Breast epithelium (tissue), 4 donors: ENCODE results near the gene FARP1. TPM values are rescaled to one million over a fixed set of nuclear protein-coding genes. Genes with fewer than 3 reads are reported as not detected.

Source experiments
- DNase-seq, 2 donors: peaks; one replicate each; pipeline ENCODE4 v3.0.0-alpha.2; 2019; ENCODE audit warnings: low spot score in 2 of 2
- H3K27ac ChIP-seq, 2 donors: fragments of 200-600 bp; sonication (generic) in 1 of 2; one replicate each; pipeline ENCODE4 v1.5.1; 2016 to 2019; ENCODE audit warnings: mild to moderate bottlenecking in 1 of 2
- H3K27me3 ChIP-seq, 2 donors: fragments of 200-600 bp; sonication (generic) in 1 of 2; one replicate each; pipeline versions ENCODE4 v1.5.1 to v1.6.0; 2017 to 2019; ENCODE audit warnings: control low read depth in 1 of 2, mild to moderate bottlenecking in 1 of 2
- H3K36me3 ChIP-seq: fragments of 200-600 bp; one replicate; pipeline ENCODE4 v1.5.1; 2019
- H3K4me1 ChIP-seq, 2 donors: fragments of 200-600 bp; sonication (generic); one replicate each; pipeline ENCODE4 v1.5.1; 2016 to 2019; ENCODE audit warnings: control low read depth in 1 of 2
- H3K4me3 ChIP-seq, 3 donors: fragments of 200-600 bp; sonication (generic); 1 replicate in 2 of 3; 2 replicates in 1 of 3; pipeline ENCODE4 v1.5.1; 2016 to 2019; ENCODE audit warnings: mild to moderate bottlenecking in 3 of 3, moderate library complexity in 2 of 3
- H3K9me3 ChIP-seq, 2 donors: fragments of 200-600 bp; sonication (generic) in 1 of 2; one replicate each; pipeline ENCODE4 v1.5.1; 2016 to 2019; ENCODE audit warnings: control low read depth in 1 of 2
- CTCF ChIP-seq, 3 donors: fragments of 450-650 bp; IDR thresholded peaks; one replicate each; pipeline ENCODE4 v1.5.1; 2016 to 2017; ENCODE audit warnings: antibody characterized with exemption in 3 of 3, mild to moderate bottlenecking in 3 of 3, moderate library complexity in 3 of 3
- POLR2A ChIP-seq: fragments of 450-650 bp; IDR thresholded peaks from one replicate; pipeline ENCODE4 v1.6.1; 2016; ENCODE audit warnings: antibody characterized with exemption, mild to moderate bottlenecking, moderate library complexity
- POLR2AphosphoS5 ChIP-seq, 3 donors: sonication (generic); formaldehyde crosslinking; IDR thresholded peaks; one replicate each; pipeline ENCODE4 v1.6.1; 2017; ENCODE audit warnings: antibody characterized with exemption in 3 of 3
- intact Hi-C: fragments of 100-400 bp; cut with DNase I; formaldehyde crosslinking; loops from one replicate; pipeline ENCODE4 v1.15.1; 2023; ENCODE audit warnings: low total_unique reads
- total RNA-seq, 3 donors: library from RNA; depleted of rRNA; stranded (reverse); fragments of >200 nt; gene quantifications; one replicate each; pipeline ENCODE4 v1.1.0, GENCODE V29; 2016

FARP1 gene
- total RNA-seq, 3 donors from 2014 or later: 29.8 to 97.3 (median 80.1) TPM

- TF ChIP-seq POLR2A: no peak
- TF ChIP-seq POLR2AphosphoS5 (IDR thresholded peaks at IDR 0.05): no peak
- no peak for TF ChIP-seq CTCF (IDR thresholded peaks at IDR 0.05)
- Histone ChIP-seq H3K36me3 (no peaks in the 10 kb centered on the region), H3K9me3 (no peaks in the 10 kb centered on the region), H3K27me3 (no peaks in the 10 kb centered on the region), H3K27ac (no peak overlapping the region), H3K4me1 (no peaks in the 10 kb centered on the region), H3K4me3 (no peak overlapping the region)
- intact Hi-C loops: loop anchor here (10.0 kb wide), 2 partner anchors 132 to 742 kb away; partner anchors contain the start of gene STK24
- no peak for DNase-seq
Observed at GRCh38 chr13:98442391-98443230, 299.7 kb downstream of the FARP1 start.

- TF ChIP-seq POLR2A: no peak
- TF ChIP-seq CTCF (IDR thresholded peaks at IDR 0.05): no peak
- TF ChIP-seq POLR2AphosphoS5 (IDR thresholded peaks at IDR 0.05): no peak
- no peak for DNase-seq
Observed at GRCh38 chr13:98443329-98443728, 300.4 kb downstream of the FARP1 start.

GRCh38 chr13:98443800-98444325 lies 301.0 kb downstream of the FARP1 start:
- H3K36me3 ChIP-seq: no peaks in the 10 kb centered on the region
- H3K9me3 ChIP-seq: no peaks in the 10 kb centered on the region
- H3K27me3 ChIP-seq: no peaks in the 10 kb centered on the region
- H3K4me1 ChIP-seq: no peaks in the 10 kb centered on the region
- intact Hi-C loops: loop anchor here (10.0 kb wide), 2 partner anchors 131 to 741 kb away; partner anchors contain the start of gene STK24
- peak overlapping the region in 1 of 2 donors; percentile 3 for H3K27ac ChIP-seq
- no peak for DNase-seq
- no peak overlapping the region for H3K4me3 ChIP-seq
- TF ChIP-seq POLR2AphosphoS5 (IDR thresholded peaks at IDR 0.05) (no peak), POLR2A (no peak), CTCF (IDR thresholded peaks at IDR 0.05) (no peak)

More at GRCh38 chr13:98443329-98443728, 300.4 kb downstream of the FARP1 start:
- Histone ChIP-seq H3K36me3 (no peaks in the 10 kb centered on the region), H3K27ac (peak overlapping the region in 1 of 2 donors; percentile 3), H3K27me3 (no peaks in the 10 kb centered on the region), H3K4me3 (no peak overlapping the region), H3K9me3 (no peaks in the 10 kb centered on the region), H3K4me1 (no peaks in the 10 kb centered on the region)
- intact Hi-C loops: loop anchor here (10.0 kb wide), 2 partner anchors 131 to 741 kb away; partner anchors contain the start of gene STK24

GRCh38 chr13:98444381-98444780 lies 301.5 kb downstream of the FARP1 start:
- intact Hi-C loops: loop anchor here (10.0 kb wide), 2 partner anchors 130 to 740 kb away; partner anchors contain the start of gene STK24

More at GRCh38 chr13:98444381-98444780, 301.5 kb downstream of the FARP1 start:
- peak overlapping the region in 1 of 2 donors; percentile 84 for H3K27ac ChIP-seq
- no peaks in the 10 kb centered on the region for H3K4me1 ChIP-seq
- no peak for TF ChIP-seq POLR2AphosphoS5 (IDR thresholded peaks at IDR 0.05)
- no peak for TF ChIP-seq POLR2A
- TF ChIP-seq CTCF (IDR thresholded peaks at IDR 0.05): no peak
- H3K9me3 ChIP-seq: no peaks in the 10 kb centered on the region
- no peak overlapping the region for H3K4me3 ChIP-seq
- no peaks in the 10 kb centered on the region for H3K27me3 ChIP-seq
- no peaks in the 10 kb centered on the region for H3K36me3 ChIP-seq
- DNase-seq: no peak
